ENCODE data around the gene ADH7.

DNA sequence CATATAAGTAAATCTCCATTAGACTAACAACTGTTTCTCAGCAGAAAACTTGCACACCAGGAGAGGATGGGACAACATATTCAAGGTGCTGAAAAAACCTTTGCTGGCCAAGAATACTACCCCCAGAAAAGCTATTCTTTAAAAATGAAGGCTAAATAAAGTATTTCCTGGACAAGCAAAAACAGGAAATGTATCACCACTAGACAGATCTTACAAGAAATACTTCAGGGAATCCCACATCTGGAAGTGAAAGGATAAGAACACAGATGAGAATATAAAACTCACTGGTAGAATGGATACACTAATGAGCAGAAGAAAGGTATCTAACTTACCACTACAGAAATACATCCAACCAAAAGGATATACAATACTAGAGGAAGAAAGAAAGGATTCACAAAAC is 55.6 kb downstream of the ADH7 start:
- TF ChIP-seq MAFK (IDR thresholded peaks at IDR 0.05; ENCODE audit: partially characterized antibody) (no peak), EP300 (IDR thresholded peaks at IDR 0.05) (no peak), PHF8 (IDR thresholded peaks at IDR 0.05; ENCODE audit: borderline replicate concordance, low read depth) (no peak), RCOR1 (IDR thresholded peaks at IDR 0.05; ENCODE audit: low read depth, low read length) (no peak), POLR2A (IDR thresholded peaks at IDR 0.05; ENCODE audit: low read length) (no peak), CBX2 (IDR thresholded peaks at IDR 0.05; ENCODE audit: borderline replicate concordance, low read depth) (no peak)
- TF ChIP-seq, protein P1, sequence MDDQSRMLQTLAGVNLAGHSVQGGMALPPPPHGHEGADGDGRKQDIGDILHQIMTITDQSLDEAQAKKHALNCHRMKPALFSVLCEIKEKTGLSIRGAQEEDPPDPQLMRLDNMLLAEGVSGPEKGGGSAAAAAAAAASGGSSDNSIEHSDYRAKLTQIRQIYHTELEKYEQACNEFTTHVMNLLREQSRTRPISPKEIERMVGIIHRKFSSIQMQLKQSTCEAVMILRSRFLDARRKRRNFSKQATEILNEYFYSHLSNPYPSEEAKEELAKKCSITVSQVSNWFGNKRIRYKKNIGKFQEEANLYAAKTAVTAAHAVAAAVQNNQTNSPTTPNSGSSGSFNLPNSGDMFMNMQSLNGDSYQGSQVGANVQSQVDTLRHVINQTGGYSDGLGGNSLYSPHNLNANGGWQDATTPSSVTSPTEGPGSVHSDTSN (IDR thresholded peaks at IDR 0.05): no peak
- TF ChIP-seq, protein P2, sequence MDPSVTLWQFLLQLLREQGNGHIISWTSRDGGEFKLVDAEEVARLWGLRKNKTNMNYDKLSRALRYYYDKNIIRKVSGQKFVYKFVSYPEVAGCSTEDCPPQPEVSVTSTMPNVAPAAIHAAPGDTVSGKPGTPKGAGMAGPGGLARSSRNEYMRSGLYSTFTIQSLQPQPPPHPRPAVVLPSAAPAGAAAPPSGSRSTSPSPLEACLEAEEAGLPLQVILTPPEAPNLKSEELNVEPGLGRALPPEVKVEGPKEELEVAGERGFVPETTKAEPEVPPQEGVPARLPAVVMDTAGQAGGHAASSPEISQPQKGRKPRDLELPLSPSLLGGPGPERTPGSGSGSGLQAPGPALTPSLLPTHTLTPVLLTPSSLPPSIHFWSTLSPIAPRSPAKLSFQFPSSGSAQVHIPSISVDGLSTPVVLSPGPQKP (IDR thresholded peaks at IDR 0.05; ENCODE audit: low read depth, low read length): no peak
- TF ChIP-seq, protein P3, sequence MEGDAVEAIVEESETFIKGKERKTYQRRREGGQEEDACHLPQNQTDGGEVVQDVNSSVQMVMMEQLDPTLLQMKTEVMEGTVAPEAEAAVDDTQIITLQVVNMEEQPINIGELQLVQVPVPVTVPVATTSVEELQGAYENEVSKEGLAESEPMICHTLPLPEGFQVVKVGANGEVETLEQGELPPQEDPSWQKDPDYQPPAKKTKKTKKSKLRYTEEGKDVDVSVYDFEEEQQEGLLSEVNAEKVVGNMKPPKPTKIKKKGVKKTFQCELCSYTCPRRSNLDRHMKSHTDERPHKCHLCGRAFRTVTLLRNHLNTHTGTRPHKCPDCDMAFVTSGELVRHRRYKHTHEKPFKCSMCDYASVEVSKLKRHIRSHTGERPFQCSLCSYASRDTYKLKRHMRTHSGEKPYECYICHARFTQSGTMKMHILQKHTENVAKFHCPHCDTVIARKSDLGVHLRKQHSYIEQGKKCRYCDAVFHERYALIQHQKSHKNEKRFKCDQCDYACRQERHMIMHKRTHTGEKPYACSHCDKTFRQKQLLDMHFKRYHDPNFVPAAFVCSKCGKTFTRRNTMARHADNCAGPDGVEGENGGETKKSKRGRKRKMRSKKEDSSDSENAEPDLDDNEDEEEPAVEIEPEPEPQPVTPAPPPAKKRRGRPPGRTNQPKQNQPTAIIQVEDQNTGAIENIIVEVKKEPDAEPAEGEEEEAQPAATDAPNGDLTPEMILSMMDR (IDR thresholded peaks at IDR 0.05): no peak

Data from A549 (cell line).